Cerebellar cortex (tissue), 1 donor: ENCODE data around the gene IL22RA2.
"Not testable (repeated sequence)": the region's sequence is repeated elsewhere in the genome, so short reads cannot be mapped to it uniquely, and the experiment has no call there.

ENCODE experiments used
- DNase-seq: peaks from one replicate; pipeline ENCODE4 v3.0.0-alpha.2; 2015; ENCODE audit warnings: low spot score

Gene IL22RA2

GRCh38 chr6:137173501-137173900 lies at the start of gene IL22RA2:
TSS of gene IL22RA2 (minus strand) at chr6:137173644. CDS start at chr6:137161749, 11,895 bp downstream.
- DNase-seq, result no peak

DNA sequence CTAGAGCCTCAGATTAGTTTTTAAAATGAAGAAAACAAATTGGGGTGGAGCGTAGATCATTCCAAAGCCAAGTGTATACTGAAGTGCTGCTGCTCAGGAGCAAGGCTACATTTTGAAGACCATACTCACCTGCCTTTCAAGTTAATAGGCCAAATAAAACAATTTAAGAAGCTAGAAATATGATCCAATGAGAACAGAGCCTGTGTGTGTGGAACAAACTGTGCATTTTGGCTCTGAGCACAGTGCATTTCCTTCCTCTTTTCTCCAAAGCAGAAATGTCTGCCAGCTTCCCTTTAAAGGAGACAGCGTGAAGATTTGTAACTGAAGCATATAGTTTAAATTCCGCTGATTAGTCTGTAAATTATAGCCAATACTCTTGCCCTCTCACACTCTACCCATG lies 48.9 kb upstream of the IL22RA2 start:
- no peak for DNase-seq

DNA sequence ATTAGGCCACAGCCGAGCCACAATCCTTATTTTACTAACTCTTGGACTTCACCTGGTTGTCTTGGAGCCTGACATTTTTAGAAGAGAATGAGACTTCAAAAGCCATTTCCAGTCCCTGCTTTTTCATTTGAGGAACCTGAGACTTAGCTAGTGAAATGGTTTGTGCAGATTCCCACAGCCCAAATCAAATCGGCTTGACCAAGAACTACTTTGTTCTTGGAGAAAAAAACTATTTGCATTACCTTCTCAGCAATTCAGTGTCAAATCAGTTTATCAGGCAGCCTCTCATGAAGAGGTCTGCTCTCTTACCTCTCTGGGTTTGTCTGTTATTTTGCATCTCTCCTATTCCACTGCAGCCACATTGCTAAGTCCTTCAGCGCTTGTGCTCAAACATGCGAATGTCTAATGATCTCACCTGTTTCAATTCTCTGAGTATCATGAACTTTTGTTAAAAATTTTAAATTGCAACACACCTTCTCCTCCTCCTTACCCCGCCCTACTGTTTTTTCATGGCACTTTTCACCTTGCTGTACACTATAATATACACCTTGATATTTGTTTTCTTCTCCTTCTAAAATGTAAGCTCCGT lies 46.3 kb upstream of the IL22RA2 start:
- DNase-seq, result no peak

GRCh38 chr6:137218917-137219663 lies 45.6 kb upstream of the IL22RA2 start, which contains the start of gene IFNGR1:
TSS of gene IFNGR1 (minus strand) at chr6:137219385. CDS start at chr6:137219327, 58 bp downstream.
- peak; percentile 94 for DNase-seq

GRCh38 chr6:137218473-137218916 lies 45.1 kb upstream of the IL22RA2 start:
- peak; percentile 54 for DNase-seq

GRCh38 chr6:137217801-137218472 lies 44.5 kb upstream of the IL22RA2 start:
- peak; percentile 35 for DNase-seq

GRCh38 chr6:137216875-137217553 lies 43.6 kb upstream of the IL22RA2 start:
- no peak for DNase-seq

DNA sequence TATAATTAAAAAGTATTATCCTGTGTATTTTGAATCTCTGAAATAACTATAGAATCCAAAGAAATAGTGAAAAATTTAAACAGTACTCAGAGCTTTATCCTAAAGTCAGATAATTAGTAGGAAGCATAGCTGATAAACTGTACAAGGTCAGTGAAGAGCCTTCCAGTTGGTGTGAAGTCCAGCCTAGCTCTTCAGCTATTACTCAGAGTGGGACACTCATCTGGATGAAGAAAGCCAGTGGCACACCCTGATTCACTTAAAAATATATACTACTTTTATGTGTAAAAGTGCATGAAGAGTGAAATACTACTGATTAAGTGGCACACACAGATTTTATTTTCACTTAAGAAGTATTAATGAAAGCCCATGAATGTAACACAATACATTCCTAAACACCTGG lies 42.7 kb upstream of the IL22RA2 start:
- no peak for DNase-seq

DNA sequence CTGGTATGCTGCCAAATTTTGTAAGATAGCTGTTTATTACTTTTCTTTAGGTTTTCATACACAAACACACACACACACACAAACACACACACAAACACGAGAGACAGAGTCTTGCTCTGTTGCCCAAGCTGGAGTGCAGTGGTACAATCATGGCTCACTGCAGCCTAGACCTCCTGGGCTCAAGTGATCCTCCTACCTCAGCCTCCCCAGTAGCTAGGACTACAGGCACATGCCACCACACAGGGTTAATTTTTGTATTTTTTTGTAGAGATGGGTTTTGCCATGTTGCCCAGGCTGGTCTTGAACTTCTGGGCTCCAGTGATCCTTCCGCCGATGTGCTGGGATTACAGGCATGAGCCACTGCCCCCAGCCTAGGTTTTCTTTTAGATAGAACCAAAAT lies 42.2 kb upstream of the IL22RA2 start:
- not testable (repeated sequence) for DNase-seq

DNA sequence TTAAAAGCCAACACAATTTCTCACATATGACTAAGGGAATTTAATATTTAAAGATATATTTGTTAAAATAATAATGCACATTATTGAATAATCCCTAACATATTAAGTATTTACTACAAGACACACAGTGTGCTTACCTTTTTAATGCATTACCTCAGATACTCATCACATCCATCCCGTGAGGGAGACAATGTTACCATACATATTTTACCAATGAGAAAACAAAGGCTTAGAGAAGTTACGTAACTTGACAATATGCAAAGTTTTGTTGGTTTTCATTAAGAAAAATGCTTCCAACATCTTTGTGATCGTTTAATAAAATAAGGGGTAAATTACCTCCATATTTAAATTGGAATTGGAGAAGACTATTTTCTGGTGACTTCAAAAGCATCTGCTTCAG lies 41.5 kb upstream of the IL22RA2 start:
- DNase-seq, result no peak

DNA sequence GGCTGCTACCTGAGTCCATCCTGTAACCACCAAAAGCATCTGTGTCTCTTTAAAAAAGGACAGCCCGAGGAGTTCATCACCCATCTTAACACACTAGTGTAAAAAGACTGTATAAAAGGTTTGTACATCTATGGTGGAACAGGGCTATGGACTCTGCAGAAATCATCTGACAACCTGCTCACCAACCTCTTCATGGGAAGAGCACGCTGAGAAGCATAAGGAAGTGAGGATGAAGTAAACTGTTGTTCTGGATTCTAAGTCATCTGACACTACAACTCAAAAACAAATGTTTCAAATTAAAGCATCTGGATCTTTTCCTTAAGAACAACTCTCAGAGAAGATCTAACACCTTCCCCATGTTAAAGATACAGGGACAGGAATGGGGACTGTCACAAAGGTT lies 40.4 kb upstream of the IL22RA2 start:
- no peak for DNase-seq

GRCh38 chr6:137213331-137213740 lies 39.9 kb upstream of the IL22RA2 start:
- DNase-seq, result no peak

DNA sequence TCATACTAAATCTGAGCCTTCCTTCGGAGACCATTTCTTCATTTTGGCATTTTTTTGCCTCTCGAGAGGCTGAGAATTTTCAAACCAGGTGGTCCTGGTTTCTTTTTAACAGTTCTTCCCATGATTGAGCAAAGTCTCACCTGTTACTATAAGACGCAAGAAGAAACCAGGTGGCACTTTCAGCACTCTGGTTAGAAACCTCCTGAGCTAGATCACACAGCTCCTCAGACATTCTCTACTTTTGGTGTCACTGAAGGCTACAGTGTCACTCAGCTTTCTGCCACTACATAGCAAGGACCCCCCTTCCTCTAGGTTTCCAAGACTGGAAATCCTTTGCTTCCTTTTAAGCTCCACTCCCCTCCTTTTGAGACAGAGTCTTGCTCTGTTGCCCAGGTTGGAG lies 38.5 kb upstream of the IL22RA2 start:
- no peak for DNase-seq

DNA sequence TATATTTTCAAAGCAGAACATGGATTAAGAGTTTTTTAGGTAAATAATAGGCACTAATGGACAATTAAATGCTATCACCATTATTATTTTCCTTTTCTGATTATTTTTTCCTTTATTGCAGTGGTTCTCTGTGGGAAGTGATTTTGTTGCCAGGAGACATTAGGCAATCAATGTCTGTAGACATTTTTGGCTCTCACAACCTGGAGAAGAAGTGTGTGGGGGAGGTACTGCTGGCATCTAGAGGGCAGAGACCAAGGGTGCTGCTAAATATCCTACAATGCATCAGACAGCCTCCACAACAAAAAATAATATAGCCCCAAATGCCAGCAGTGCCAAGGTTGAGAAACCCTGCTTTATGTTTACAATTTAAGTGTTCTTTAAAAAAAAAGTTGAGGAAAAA lies 37.5 kb upstream of the IL22RA2 start:
- DNase-seq, result no peak

GRCh38 chr6:137208279-137208678 lies 34.8 kb upstream of the IL22RA2 start:
- no peak for DNase-seq

GRCh38 chr6:137207457-137207856 lies 34.0 kb upstream of the IL22RA2 start:
- DNase-seq, result not testable (repeated sequence)

DNA sequence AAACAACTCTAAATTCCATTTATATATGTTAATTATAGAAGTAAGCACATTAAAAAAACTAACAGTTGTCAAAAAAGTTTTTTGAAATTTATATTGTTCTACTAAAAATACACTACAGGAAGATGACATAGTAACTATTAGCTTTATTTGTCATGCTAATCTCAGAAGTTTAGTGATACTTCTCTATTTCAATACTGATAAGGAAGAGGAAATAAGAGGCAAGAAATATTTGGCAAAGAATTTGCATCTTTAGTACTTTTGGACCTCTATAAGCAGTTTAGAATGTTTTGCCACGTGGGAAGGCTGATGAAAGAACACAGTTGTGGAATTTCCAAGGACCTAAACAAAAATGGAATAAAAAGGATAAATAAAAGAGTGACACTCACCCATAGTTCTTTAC lies 33.1 kb upstream of the IL22RA2 start:
- DNase-seq, result no peak

- no peak for DNase-seq
Measured at GRCh38 chr6:137203256-137203655, 29.8 kb upstream of the IL22RA2 start.

GRCh38 chr6:137202078-137202477 lies 28.6 kb upstream of the IL22RA2 start:
- DNase-seq, result peak; percentile 33

DNA sequence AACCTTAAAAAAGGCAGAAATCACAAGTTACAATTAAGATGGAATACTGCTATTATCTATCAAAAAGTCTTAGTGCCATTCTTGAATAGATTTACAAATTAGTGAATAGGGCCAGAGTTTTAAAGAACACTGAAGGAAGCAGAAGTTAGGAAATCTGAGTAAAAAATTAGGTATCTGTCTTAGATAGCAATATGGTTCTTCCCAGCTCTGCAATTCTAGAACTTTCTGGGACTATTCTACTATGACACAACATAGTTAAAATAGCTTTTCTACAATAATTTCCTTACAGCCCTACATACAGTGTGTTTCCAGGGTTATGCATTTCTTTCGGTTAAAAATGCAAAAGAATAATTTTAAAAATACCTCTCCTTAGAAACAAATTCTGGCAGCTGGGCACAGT lies 27.6 kb upstream of the IL22RA2 start:
- DNase-seq, result no peak

DNA sequence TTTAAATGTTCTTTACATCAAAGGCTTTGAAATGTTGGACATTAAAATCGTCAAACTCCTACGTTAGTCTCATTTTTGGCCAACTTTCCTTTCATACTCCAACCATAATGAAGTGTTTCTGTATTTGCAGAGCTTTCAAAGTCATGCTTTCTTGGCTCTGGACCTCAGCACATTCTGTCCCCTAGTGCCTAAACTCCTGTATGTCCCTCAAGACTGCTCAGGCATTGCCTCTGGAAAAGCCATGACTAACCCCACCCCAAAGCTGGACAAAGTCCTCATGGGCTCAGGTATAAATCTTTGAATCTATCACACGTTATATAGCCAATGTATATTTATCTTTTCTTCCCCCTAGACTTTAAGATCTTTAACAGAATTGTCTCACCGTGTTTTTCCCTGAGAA lies 26.8 kb upstream of the IL22RA2 start:
- DNase-seq, result no peak
